ENCODE data around the gene PIWIL4. TPM values are rescaled to one million over a fixed set of nuclear protein-coding genes. Genes with fewer than 3 reads are reported as not detected.

The PIWIL4 gene
- total RNA-seq, 1 experiment from 2014 or later, result 7.7 TPM

DNA sequence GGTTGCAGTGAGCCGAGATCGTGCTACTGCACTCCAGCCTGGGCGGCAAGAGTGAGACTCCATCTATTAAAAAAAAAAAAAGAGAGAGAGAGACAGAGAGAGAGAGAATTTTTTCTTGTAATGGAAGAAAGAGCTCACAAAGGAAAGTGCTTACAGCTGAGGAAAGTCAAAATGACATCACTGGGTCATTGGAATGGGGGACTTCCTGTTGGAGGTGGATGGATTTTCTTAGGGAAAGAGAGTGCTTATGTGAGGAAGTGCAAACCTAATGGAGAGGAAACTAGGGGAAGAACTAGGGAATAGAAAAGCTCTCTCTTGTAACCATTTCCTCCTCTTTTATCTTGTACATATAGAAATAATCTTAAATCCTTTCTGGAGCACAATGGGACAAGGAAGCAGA is 6.3 kb upstream of the PIWIL4 start:
- Mint-ChIP-seq H3K4me3 (ENCODE audit: low read depth, unreplicated experiment) (no peak overlapping the region), H3K4me1 (ENCODE audit: low read depth, unreplicated experiment) (peaks cover 38% of the 10 kb centered on the region), H3K9me3 (ENCODE audit: low read depth, unreplicated experiment) (no peaks in the 10 kb centered on the region), H3K36me3 (ENCODE audit: insufficient read depth, unreplicated experiment) (no peaks in the 10 kb centered on the region), H3K27me3 (ENCODE audit: unreplicated experiment) (no peaks in the 10 kb centered on the region), H3K27ac (ENCODE audit: unreplicated experiment) (no peak overlapping the region)
- intact Hi-C loops (cut with micrococcal nuclease; ENCODE audit: unreplicated experiment), result no loop called here
- no TSS peak for BruUV-seq (replicated peaks)
- TF ChIP-seq, protein P1, sequence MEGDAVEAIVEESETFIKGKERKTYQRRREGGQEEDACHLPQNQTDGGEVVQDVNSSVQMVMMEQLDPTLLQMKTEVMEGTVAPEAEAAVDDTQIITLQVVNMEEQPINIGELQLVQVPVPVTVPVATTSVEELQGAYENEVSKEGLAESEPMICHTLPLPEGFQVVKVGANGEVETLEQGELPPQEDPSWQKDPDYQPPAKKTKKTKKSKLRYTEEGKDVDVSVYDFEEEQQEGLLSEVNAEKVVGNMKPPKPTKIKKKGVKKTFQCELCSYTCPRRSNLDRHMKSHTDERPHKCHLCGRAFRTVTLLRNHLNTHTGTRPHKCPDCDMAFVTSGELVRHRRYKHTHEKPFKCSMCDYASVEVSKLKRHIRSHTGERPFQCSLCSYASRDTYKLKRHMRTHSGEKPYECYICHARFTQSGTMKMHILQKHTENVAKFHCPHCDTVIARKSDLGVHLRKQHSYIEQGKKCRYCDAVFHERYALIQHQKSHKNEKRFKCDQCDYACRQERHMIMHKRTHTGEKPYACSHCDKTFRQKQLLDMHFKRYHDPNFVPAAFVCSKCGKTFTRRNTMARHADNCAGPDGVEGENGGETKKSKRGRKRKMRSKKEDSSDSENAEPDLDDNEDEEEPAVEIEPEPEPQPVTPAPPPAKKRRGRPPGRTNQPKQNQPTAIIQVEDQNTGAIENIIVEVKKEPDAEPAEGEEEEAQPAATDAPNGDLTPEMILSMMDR (IDR thresholded peaks at IDR 0.05; ENCODE audit: unreplicated experiment), result no peak
- DNase-seq, result no peak
- CTCF ChIA-PET, result no interaction called here

DNA sequence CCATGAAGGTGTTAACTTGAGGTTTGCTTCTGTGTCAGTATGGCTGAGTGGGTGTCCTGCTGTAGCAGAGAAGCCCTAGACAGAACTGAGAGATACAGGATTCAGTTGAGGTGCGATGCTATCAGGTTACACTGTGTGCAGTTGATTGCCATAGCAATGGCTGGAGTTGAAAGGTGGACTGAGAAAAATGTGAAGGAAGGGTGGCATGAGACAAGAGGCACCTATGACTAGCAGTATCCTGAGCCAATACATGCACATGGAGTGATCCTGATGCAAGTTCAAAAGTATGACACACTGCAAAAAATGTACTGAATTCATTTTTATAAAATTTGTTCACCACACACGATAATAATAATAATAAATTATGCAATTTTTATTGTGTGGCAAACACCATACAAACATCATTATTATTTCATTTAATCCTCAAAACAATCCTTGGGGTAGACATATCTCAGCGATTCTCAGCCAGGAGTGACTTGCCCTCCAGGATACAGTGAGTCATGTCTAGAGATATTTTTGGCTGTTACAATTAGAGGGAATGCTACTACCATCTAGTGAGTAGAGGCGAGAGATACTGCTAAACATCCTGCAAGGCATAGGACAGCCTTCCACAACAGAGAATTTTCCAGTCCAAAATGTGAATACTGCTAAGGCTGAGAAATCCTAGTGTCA is 3.9 kb upstream of the PIWIL4 start:
- Mint-ChIP-seq H3K27ac (ENCODE audit: unreplicated experiment) (peak overlapping the region; percentile 25), H3K36me3 (ENCODE audit: insufficient read depth, unreplicated experiment) (no peaks in the 10 kb centered on the region), H3K9me3 (ENCODE audit: low read depth, unreplicated experiment) (no peaks in the 10 kb centered on the region), H3K4me3 (ENCODE audit: low read depth, unreplicated experiment) (no peak overlapping the region), H3K4me1 (ENCODE audit: low read depth, unreplicated experiment) (peaks cover 24% of the 10 kb centered on the region), H3K27me3 (ENCODE audit: unreplicated experiment) (no peaks in the 10 kb centered on the region)
- intact Hi-C loops (cut with micrococcal nuclease; ENCODE audit: unreplicated experiment), result loop anchor here (1.0 kb wide), 1 partner anchor 40 kb away; no protein-coding TSS in a partner anchor
- CTCF ChIA-PET, result no interaction called here
- DNase-seq, result no peak
- BruUV-seq (replicated peaks), result no TSS peak
- TF ChIP-seq, protein P1 (IDR thresholded peaks at IDR 0.05; ENCODE audit: unreplicated experiment), result no peak

GRCh38 chr11:94563848-94564467 is 3.2 kb upstream of the PIWIL4 start:
- no peaks in the 10 kb centered on the region for H3K36me3 Mint-ChIP-seq (ENCODE audit: insufficient read depth, unreplicated experiment)
- H3K9me3 Mint-ChIP-seq (ENCODE audit: low read depth, unreplicated experiment), result no peaks in the 10 kb centered on the region
- intact Hi-C loops (cut with micrococcal nuclease; ENCODE audit: unreplicated experiment), result loop anchor here (1.0 kb wide), 1 partner anchor 41 kb away; no protein-coding TSS in a partner anchor
- H3K27me3 Mint-ChIP-seq (ENCODE audit: unreplicated experiment), result no peaks in the 10 kb centered on the region
- no TSS peak for BruUV-seq (replicated peaks)
- H3K4me3 Mint-ChIP-seq (ENCODE audit: low read depth, unreplicated experiment), result no peak overlapping the region
- CTCF ChIA-PET, result interaction anchor here (1.1 kb wide), 1 partner anchor 25 kb away, joined by 3 read pairs; no protein-coding TSS in a partner anchor
- H3K27ac Mint-ChIP-seq (ENCODE audit: unreplicated experiment), result peak overlapping the region; percentile 25
- TF ChIP-seq, protein P1 (IDR thresholded peaks at IDR 0.05; ENCODE audit: unreplicated experiment), result no peak
- no peak for DNase-seq
- peaks cover 24% of the 10 kb centered on the region for H3K4me1 Mint-ChIP-seq (ENCODE audit: low read depth, unreplicated experiment)

DNA sequence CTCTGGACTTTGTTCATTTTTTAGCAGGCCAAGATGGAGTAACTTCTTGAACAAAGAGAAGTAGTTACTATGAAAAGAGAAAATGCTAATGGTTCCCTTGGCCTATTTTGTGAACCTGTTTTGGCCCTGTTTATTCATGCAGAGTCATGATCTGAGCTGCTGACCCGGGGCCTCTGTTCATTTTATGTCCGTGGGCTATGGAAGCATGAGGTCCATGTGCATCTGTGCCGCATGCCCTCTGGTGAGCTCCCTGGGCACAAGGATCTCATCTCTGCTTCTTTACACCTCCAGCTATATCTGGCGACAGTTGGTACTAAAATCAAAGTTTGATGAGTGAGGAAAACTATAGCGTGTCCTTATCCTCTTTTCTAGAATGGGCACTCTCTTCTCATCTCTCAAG is 1.0 kb downstream of the PIWIL4 start:
- BruUV-seq (replicated peaks), result no TSS peak
- Mint-ChIP-seq H3K9me3 (ENCODE audit: low read depth, unreplicated experiment) (no peaks in the 10 kb centered on the region), H3K27ac (ENCODE audit: unreplicated experiment) (no peak overlapping the region), H3K27me3 (ENCODE audit: unreplicated experiment) (no peaks in the 10 kb centered on the region), H3K36me3 (ENCODE audit: insufficient read depth, unreplicated experiment) (no peaks in the 10 kb centered on the region), H3K4me1 (ENCODE audit: low read depth, unreplicated experiment) (peaks cover 17% of the 10 kb centered on the region), H3K4me3 (ENCODE audit: low read depth, unreplicated experiment) (no peak overlapping the region)
- TF ChIP-seq, protein P1 (IDR thresholded peaks at IDR 0.05; ENCODE audit: unreplicated experiment), result no peak
- CTCF ChIA-PET, result no interaction called here
- intact Hi-C loops (cut with micrococcal nuclease; ENCODE audit: unreplicated experiment), result no loop called here
- DNase-seq, result no peak

Measured in Calu3 (cell line).